ENCODE data around the gene BBS5.

- TF ChIP-seq CTCF (IDR thresholded peaks at IDR 0.05): no peak
- TF ChIP-seq POLR2A (IDR thresholded peaks at IDR 0.05): no peak
- no peak for TF ChIP-seq POLR2AphosphoS5 (IDR thresholded peaks at IDR 0.05)
- TF ChIP-seq EP300 (IDR thresholded peaks at IDR 0.05; ENCODE audit: low read depth): no peak
Measured at GRCh38 chr2:169448316-169448715, 31.0 kb upstream of the BBS5 start.

Data from transverse colon (tissue), 4 donors.